Adrenal gland (tissue), 12 donors: Measurements from ENCODE around the gene ZNF644. TPM values are rescaled to one million over a fixed set of nuclear protein-coding genes. Genes with fewer than 3 reads are reported as not detected.

Experiments used
- DNase-seq, 7 donors: peaks; one replicate each; pipeline ENCODE4 v3.0.0-alpha.2; 2019 to 2020
- H3K27ac ChIP-seq, 5 donors: fragments of 200-600 bp; sonication (generic) in 4 of 5; 1 replicate in 3 of 5; 2 replicates in 2 of 5; pipeline versions ENCODE4 v1.5.1 to v1.8.0; 2016 to 2020; ENCODE audit warnings: mild to moderate bottlenecking in 1 of 5
- H3K27me3 ChIP-seq: fragments of 200-600 bp; 2 replicates; pipeline ENCODE4 v1.8.0; 2021
- H3K36me3 ChIP-seq, 2 donors: fragments of 200-600 bp; replicated peaks in 1 of 2; 1 replicate in 1 of 2; 2 replicates in 1 of 2; pipeline versions ENCODE4 v1.5.1 to v1.8.0; 2018 to 2022
- H3K4me1 ChIP-seq, 2 donors: fragments of 200-600 bp; replicated peaks in 1 of 2; 1 replicate in 1 of 2; 2 replicates in 1 of 2; pipeline versions ENCODE4 v1.5.1 to v1.8.0; 2018 to 2021
- H3K4me3 ChIP-seq, 4 donors: fragments of 200-600 bp; sonication (generic) in 3 of 4; one replicate each; pipeline ENCODE4 v1.5.1; 2016 to 2018
- H3K9me3 ChIP-seq, 3 donors: fragments of 200-600 bp; sonication (generic) in 1 of 3; replicated peaks in 1 of 3; 1 replicate in 2 of 3; 2 replicates in 1 of 3; pipeline versions ENCODE4 v1.5.1 to v1.8.0; 2016 to 2021
- CTCF ChIP-seq, 6 experiments: fragments of 450-650 bp in 4 of 6; fragments of 200-600 bp in 2 of 6; sonication (generic) in 1 of 6; IDR thresholded peaks; 1 replicate in 5 of 6; 2 replicates in 1 of 6; pipeline versions ENCODE4 v1.5.1 to v1.8.0; 2016 to 2021; ENCODE audit warnings: antibody characterized with exemption in 6 of 6, mild to moderate bottlenecking in 2 of 6, moderate library complexity in 1 of 6
- POLR2A ChIP-seq, 2 donors: fragments of 450-650 bp; IDR thresholded peaks; one replicate each; pipeline ENCODE4 v1.6.1; 2017; ENCODE audit warnings: antibody characterized with exemption in 2 of 2, mild to moderate bottlenecking in 2 of 2, moderate library complexity in 1 of 2
- WGBS, 4 donors: extraction: QIAGEN DNeasy Blood & Tissue Kit in 2 of 4; methylation state at CpG; one replicate each; pipeline versions ENCODE4 v1.1.5 to v1.1.7; 2013 to 2017; 5-methylcytosine and 5-hydroxymethylcytosine counted together
- intact Hi-C, 2 donors: fragments of 100-400 bp; cut with DNase I; formaldehyde crosslinking; loops; one replicate each; pipeline versions ENCODE4 v1.14.1 to v1.15.0; 2022 to 2023
- polyA plus RNA-seq, 3 donors: library from polyadenylated mRNA; stranded (reverse); fragments of 200-250 nt in 2 of 3; fragments of 350-450 nt in 1 of 3; fragmentation: Illumina TruSeq in 1 of 3; extraction: RNeasy Lipid Tissue Mini Kit (QIAGEN cat#74804) in 1 of 3; gene quantifications; one replicate each; pipeline ENCODE4 v1.2.3, GENCODE V29; 2013 to 2014
- total RNA-seq, 9 donors: library from RNA; depleted of rRNA in 4 of 9; stranded (reverse); fragments of >200 nt in 4 of 9; fragments of 120-200 nt in 1 of 9; fragmentation: NEBNext Ultra II Directional in 1 of 9; extraction: Animal tissue kit (Norgen Biotek cat#: 25700) in 1 of 9; gene quantifications; one replicate each; pipeline versions ENCODE4 v1.1.0 to v1.2.4, GENCODE V29; 2013 to 2023
- donor health status: healthy with polysubstance abuse.
- donor health status: Bipolar disorder and iron deficiency.
- donor health status: DM: yes; HTN: yes; CAD: no.
- donor health status: DM: no; HTN: no; CAD: no.
- donor health status: DM: no; HTN: no; CAD: no.
- donor health status: DM: yes; HTN: yes; CAD: no.

ZNF644 gene
- total and polyA plus RNA-seq, 12 donors, result 15.7 to 60.2 (median 33.3) TPM

- Histone ChIP-seq H3K4me1 (peaks cover 0 to 19% of the 10 kb centered on the region in 2 donors), H3K36me3 (no peaks in the 10 kb centered on the region), H3K27ac (peak overlapping the region in 1 of 5 donors; percentile 13), H3K9me3 (no peaks in the 10 kb centered on the region), H3K4me3 (no peak overlapping the region), H3K27me3 (no peaks in the 10 kb centered on the region)
- intact Hi-C loops, result no loop called here
- DNase-seq, result no peak
- TF ChIP-seq POLR2A (IDR thresholded peaks at IDR 0.05) (no peak), CTCF (IDR thresholded peaks at IDR 0.05) (no peak)
- 91 to 98% (median 93%) methylated on average over 5 of the region's 5 CpGs for WGBS, 4 donors
Measured at GRCh38 chr1:90973897-90974798, 47.7 kb downstream of the ZNF644 start.

GRCh38 chr1:90970208-90970607 is 51.6 kb downstream of the ZNF644 start:
- 90 to 100% (median 93%) methylated on average over 1 of the region's 1 CpG for WGBS, 4 donors
- Histone ChIP-seq H3K4me3 (no peak overlapping the region), H3K27ac (no peak overlapping the region), H3K9me3 (no peaks in the 10 kb centered on the region), H3K4me1 (peaks cover 0 to 13% of the 10 kb centered on the region in 2 donors), H3K27me3 (no peaks in the 10 kb centered on the region), H3K36me3 (no peaks in the 10 kb centered on the region)
- intact Hi-C loops, result no loop called here
- no peak for DNase-seq
- TF ChIP-seq POLR2A (IDR thresholded peaks at IDR 0.05) (no peak), CTCF (IDR thresholded peaks at IDR 0.05) (no peak)

- WGBS, 4 donors, result 94 to 97% (median 96%) methylated on average over 3 of the region's 3 CpGs
- Histone ChIP-seq H3K27ac (no peak overlapping the region), H3K4me3 (no peak overlapping the region), H3K36me3 (no peaks in the 10 kb centered on the region), H3K4me1 (peaks cover 0 to 8% of the 10 kb centered on the region in 2 donors), H3K9me3 (no peaks in the 10 kb centered on the region), H3K27me3 (no peaks in the 10 kb centered on the region)
- intact Hi-C loops, result loop anchor here (10.0 kb wide), 2 partner anchors 244 to 254 kb away; partner anchors contain the start of gene BARHL2 (in 1 of the 2)
- DNase-seq, result no peak
- TF ChIP-seq CTCF (IDR thresholded peaks at IDR 0.05) (no peak), POLR2A (IDR thresholded peaks at IDR 0.05) (no peak)
Measured at GRCh38 chr1:90969241-90969640, 52.6 kb downstream of the ZNF644 start.

- peaks cover 9 to 17% of the 10 kb centered on the region in 2 donors for H3K4me1 ChIP-seq
- intact Hi-C loops, result loop anchor here (10.0 kb wide), 2 partner anchors 240 to 250 kb away; partner anchors contain the start of gene BARHL2 (in 1 of the 2)
- no peaks in the 10 kb centered on the region for H3K27me3 ChIP-seq
- no peak overlapping the region for H3K27ac ChIP-seq
- TF ChIP-seq POLR2A (IDR thresholded peaks at IDR 0.05) (no peak), CTCF (IDR thresholded peaks at IDR 0.05) (peak in 5 of 6 experiments; percentile 21 to 49 (median 47))
- H3K36me3 ChIP-seq, result no peaks in the 10 kb centered on the region
- H3K9me3 ChIP-seq, result no peaks in the 10 kb centered on the region
- 76 to 83% (median 80%) methylated on average over 1 of the region's 1 CpG for WGBS, 4 donors
- no peak overlapping the region for H3K4me3 ChIP-seq
- DNase-seq, result no peak
Measured at GRCh38 chr1:90964444-90965035, 57.3 kb downstream of the ZNF644 start.
